ENCODE results near the gene EPM2A.
"Not testable (repeated sequence)": the region's sequence is repeated elsewhere in the genome, so short reads cannot be mapped to it uniquely, and the experiment has no call there.

Gene EPM2A

DNA sequence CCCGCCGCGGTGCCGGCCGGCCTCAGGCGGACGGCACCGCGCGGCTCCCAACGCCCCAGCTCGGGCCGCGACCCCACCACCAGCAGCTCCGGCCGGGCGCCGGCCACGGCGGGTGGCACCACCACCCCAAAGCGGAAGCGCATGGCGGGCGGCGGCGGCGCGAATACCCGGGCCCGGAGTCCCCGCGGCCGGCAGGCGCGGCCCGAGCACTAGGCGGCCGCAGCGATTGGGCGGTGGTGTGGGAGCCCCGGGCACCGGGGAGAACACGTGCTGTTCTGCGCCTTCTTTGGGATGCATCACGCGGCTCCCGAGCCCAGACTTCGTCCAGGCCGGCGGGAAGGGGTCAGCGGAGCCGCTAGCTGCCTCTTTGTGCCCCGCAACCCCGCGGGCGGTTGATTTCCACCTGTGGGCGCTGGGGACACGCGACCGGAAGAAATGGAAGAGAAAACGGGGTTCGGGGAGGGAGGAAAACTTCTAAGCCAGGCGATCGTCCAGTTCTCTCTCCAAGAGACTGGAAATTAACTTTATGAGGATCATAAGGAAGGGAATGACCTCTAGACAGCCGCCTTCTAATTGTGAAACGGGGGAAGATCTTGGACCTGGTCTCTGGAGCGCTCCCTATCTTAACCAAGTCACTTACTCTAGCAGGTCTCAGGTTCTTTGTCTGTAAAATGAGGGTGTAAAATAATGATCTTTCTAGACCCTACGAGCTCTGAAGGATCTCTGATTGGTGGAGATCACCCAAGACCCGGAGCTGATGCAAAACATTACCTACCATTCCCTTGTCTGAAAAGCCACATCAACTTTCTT lies at the start of gene EPM2A:
EPM2A (minus strand) TSS at position 165 of the 810 bp plus-strand sequence; CDS start at position 143, 22 bp downstream.
- FAIRE-seq: peak; percentile 95
- peak; percentile 39 for DNase-seq (ENCODE audit: extremely low spot score, insufficient read length, low read depth)

DNA sequence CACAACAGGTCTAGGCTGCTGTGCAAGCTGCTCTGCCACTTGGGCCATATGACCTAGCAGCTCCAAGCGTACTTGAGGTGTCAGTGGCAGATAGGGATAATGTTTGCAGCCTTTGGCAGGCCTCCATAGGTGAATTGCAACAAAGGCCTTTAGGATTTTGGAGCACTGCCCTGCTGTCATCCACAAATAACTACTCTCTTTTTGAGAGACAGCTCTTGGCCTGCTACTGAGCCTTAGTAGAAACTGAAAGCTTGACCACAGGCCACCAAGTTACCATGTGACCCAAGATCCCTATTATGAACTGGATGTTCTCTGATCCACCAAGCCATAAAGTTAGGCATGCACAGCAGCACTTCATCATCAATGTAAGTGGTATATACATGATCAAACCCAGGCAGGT lies 49.4 kb upstream of the EPM2A start:
- DNase-seq (ENCODE audit: extremely low spot score, insufficient read length, low read depth) (no peak), FAIRE-seq (no peak)

DNA sequence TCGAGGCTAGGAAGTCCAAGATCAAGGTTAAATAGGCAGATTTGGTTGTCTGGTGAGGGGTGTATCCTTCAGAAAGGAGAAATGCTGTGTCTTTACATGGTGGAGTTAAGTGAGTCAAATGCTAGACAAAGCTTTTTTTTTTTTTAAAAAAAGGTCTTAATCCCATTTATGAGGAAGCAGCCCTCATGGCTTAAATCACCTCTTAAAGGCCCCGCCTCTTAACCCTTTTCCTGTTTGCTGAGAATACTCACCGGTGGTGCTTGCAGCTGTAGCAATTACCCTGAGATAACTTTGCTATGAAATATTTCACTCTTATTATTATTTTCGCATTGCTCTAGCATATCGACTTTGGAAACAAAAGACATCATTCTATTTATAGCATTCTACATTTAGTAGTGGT lies 48.5 kb upstream of the EPM2A start:
- DNase-seq (ENCODE audit: extremely low spot score, insufficient read length, low read depth) (no peak), FAIRE-seq (no peak)

- FAIRE-seq: no peak
- DNase-seq (ENCODE audit: extremely low spot score, insufficient read length, low read depth): no peak
These were observed 37.5 kb upstream of the EPM2A start for GRCh38 chr6:145772846-145773245.

GRCh38 chr6:145765449-145765848 lies 30.1 kb upstream of the EPM2A start:
- DNase-seq (ENCODE audit: extremely low spot score, insufficient read length, low read depth): no peak
- FAIRE-seq: no peak

- FAIRE-seq (no peak), DNase-seq (ENCODE audit: extremely low spot score, insufficient read length, low read depth) (no peak)
These were observed 28.4 kb upstream of the EPM2A start for GRCh38 chr6:145763742-145764141.

- FAIRE-seq (no peak), DNase-seq (ENCODE audit: extremely low spot score, insufficient read length, low read depth) (no peak)
These were observed 26.3 kb upstream of the EPM2A start for GRCh38 chr6:145761584-145761983.

- FAIRE-seq (no peak), DNase-seq (ENCODE audit: extremely low spot score, insufficient read length, low read depth) (no peak)
These were observed 22.8 kb upstream of the EPM2A start for GRCh38 chr6:145758113-145758512.

DNA sequence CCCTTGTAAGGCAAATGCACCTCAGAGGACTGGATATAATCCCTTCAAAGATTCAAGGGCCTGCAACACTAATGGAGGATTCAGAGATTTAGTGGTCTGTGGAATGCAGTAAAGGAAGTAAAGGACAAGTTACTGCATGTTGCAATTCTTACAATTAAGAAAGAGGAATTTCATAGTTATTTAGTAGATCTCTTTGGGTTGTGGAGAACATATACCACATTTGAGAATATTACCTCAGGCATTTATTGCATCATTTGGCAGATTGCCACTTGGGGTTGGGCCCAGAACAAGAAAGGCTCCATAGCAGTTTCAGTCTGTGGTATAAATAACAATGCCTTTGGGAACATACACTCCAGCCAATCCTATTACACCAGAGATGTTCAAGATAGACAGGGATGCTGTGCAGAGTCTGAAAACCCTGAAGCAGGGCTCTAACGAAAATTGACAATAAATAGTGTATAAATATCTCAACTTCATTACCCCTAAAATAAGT lies 20.9 kb upstream of the EPM2A start:
- no peak for FAIRE-seq

DNA sequence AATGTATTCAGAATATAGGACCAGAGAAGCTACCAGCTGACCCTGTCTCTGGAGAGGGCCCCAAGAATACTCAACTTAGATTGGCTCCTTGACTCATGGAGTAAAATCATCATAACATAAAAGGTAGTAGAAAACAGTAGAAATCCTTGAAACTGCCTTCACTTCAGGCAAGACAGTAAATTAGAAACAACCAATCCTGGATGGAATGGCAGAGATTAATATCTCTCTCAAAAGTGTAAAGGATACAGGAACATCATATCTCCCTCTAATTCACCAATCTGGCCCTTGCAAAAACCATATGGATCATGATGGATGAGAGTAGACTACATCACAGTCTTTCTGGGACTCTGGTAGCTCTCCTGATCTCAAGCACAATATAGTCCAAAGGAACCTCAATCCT lies 20.4 kb upstream of the EPM2A start:
- no peak for DNase-seq (ENCODE audit: extremely low spot score, insufficient read length, low read depth)
- FAIRE-seq: no peak

More for the DNA sequence above, 20.9 kb upstream of the EPM2A start:
- no peak for DNase-seq (ENCODE audit: extremely low spot score, insufficient read length, low read depth)

DNA sequence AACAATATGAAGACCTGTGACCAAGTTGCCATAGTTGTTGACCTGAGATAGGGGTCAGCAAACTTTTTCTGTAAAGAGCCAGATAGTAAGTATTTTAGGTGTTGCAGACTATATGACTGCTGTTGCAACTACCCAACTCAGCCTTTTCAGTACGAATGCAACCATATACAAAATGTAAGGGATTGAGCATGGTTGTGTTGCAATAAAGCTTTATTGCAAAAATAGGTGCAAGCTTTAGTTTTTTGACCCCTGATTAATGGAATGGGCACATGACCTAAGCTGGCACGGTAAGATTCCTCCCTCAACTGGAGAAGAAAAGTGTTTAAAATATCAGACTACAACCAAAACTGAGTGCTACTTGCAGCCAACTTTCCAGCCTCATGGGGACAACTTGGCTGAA lies 17.3 kb upstream of the EPM2A start:
- FAIRE-seq: no peak
- DNase-seq (ENCODE audit: extremely low spot score, insufficient read length, low read depth): no peak

DNA sequence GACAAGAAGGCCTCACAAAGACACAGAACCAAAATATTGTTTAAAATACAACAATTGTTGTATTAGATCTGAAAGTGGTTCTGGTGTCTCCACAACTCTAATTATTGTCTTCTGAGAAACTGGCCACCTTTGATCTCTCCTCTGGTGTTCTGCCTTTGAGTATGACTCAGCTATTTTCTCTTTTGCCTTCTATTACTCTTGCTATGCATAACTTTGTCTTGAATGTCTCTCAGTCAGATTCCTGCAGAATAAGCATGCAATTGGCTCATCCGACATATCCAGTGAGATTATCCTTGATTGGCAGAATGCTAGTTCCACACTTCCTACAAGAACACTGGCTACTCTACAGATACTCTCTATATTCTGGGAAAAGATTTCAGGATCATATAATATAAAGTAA lies 14.3 kb upstream of the EPM2A start:
- DNase-seq (ENCODE audit: extremely low spot score, insufficient read length, low read depth) (no peak), FAIRE-seq (no peak)

GRCh38 chr6:145745861-145746260 lies 10.5 kb upstream of the EPM2A start:
- DNase-seq (ENCODE audit: extremely low spot score, insufficient read length, low read depth): no peak
- no peak for FAIRE-seq

- no peak for DNase-seq (ENCODE audit: extremely low spot score, insufficient read length, low read depth)
- FAIRE-seq: no peak
These were observed 9.3 kb upstream of the EPM2A start for GRCh38 chr6:145744619-145745018.

DNA sequence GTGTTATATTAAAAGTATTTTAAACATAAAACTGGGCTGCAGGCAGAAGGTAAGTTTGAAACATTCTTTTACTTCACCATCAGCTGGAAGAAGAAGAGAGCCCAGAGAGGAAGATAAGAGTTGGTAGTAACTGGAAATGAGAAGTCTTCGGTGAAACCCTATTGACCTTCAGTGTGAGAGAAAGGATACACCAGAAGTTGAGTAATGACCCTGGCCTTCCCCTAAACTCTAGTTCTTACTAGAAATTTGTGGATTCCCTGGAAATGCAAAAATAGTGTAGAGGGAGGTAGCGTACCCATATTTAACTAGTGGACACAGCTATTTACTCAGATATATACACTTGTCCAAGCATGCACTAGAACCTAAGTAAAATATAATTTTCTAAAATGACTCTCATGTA lies 8.0 kb upstream of the EPM2A start:
- DNase-seq (ENCODE audit: extremely low spot score, insufficient read length, low read depth) (no peak), FAIRE-seq (no peak)

DNA sequence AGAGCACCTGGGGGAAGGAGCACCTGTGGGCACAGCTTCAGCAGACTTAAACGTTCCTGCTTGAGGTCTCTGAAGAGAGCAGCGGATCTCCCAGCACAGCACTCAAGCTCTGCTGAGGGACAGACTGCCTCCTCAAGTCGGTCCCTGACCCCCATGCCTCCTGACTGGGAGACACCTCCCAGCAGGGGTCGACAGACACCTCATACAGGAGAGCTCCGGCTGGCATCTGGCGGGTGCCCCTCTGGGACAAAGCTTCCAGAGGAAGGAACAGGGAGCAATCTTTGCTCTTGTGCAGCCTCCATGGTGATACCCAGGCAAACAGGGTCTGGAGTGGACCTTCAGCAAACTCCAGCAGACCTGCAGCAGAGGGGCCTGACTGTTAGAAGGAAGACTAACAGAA lies 7.2 kb upstream of the EPM2A start:
- not testable (repeated sequence) for FAIRE-seq

DNA sequence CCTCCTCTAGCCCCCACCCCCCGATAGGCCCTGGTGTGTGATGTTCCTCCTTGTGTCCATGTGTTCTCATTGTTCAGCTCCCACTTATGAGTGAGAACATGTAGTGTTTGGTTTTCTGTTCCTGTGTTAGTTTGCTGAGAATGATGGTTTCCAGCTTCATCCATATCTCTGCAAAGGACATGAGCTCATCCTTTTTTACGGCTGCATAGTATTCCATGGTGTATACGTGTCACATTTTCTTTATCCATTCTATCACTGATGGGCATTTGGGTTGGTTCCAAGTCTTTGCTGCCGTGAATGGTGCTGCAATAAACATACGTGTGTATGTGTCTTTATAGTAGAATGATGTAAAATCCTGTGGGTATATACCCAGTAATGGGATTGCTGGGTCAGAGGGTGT lies 4.4 kb upstream of the EPM2A start:
- not testable (repeated sequence) for FAIRE-seq; DNase-seq (ENCODE audit: extremely low spot score, insufficient read length, low read depth)

More for the DNA sequence above, 7.2 kb upstream of the EPM2A start:
- DNase-seq (ENCODE audit: extremely low spot score, insufficient read length, low read depth): not testable (repeated sequence)

- DNase-seq (ENCODE audit: extremely low spot score, insufficient read length, low read depth) (no peak), FAIRE-seq (no peak)
These were observed 2.9 kb upstream of the EPM2A start for GRCh38 chr6:145738265-145738664.

DNA sequence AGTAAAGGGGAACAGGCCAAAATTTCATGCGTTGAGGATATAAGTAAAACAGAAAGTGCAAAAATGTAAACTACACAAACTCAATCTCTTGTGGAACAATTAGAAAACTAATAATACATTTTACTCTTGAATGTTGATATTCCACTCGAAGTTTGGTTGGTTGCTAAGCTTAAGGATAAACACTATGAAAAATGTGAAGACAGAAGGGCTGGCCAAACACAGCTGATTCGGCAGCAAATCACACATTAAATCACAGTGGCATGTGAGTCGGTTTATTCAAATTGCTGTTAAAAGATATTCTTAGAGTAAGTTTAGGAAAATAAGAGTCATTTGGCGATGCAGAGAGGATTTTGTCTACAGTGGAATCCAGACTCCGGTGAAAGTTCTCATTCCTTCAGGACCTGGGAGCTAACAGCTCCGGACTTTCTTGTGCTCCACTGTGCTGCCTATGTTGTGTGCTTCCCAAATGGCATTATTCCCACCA lies 1.4 kb upstream of the EPM2A start:
- no peak for DNase-seq (ENCODE audit: extremely low spot score, insufficient read length, low read depth)
- peak; percentile 29 for FAIRE-seq

DNA sequence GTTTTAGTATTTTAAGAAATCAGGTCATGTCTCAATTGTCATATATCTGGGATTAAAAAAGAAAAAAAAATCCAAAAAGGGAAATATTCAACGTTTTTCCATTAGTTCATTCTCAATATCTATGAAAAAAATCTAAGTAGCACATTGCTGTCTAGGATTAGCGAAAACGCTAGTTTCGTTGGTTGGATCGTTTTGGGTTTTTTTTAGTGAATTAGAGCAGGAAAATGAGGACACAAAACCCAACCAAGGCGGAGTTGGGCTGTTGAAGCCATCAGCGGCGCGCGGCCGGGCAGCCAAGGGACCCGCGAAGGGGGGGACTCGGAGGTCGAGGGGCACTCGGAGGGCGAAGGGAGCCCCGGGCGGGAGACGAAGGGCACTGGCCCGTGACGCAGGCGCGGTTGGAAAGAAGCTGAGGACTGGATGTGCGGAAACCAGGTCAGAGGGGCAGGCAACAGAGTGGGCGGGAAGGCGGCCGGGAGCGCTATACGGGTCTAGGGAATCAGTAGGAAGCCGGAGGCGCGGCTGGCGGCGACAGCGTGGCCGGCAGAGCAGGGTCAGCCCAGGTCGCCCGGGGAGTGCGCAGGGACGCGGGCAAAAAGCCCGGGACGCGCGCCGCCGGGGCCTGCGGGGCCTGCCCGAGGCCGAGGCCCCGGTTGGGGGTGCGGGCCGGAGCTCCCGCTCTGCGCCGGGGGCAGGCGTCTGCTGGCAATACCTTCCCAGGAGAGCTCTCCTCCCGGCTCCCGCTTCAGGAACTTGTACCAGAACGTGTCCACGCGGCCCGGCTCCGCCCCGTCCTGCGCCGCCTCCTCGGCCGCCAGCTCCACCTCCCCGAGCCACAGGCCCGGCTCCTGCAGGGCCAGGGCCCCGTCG lies 599 bp downstream of the EPM2A start:
- FAIRE-seq (peak; percentile 73), DNase-seq (ENCODE audit: extremely low spot score, insufficient read length, low read depth) (peak; percentile 33)

- FAIRE-seq (no peak), DNase-seq (ENCODE audit: extremely low spot score, insufficient read length, low read depth) (no peak)
These were observed 1.5 kb downstream of the EPM2A start for GRCh38 chr6:145733810-145734209.

Measured in GM18507 (cell line).